Thoracic aorta (tissue), 2 donors: ENCODE measurements around the gene NIT1. TPM values are rescaled to one million over a fixed set of nuclear protein-coding genes. Genes with fewer than 3 reads are reported as not detected.

Experiments
- ATAC-seq: fragments of 150-250 bp; one replicate; pipeline ENCODE4 v1.8.0; 2017; ENCODE audit warnings: low read depth; ENCODE audit not compliant: insufficient number of reproducible peaks, low FRiP score
- DNase-seq: peaks from one replicate; pipeline ENCODE4 v3.0.0-alpha.2; 2020; ENCODE audit warnings: low spot score
- H3K27ac ChIP-seq, 2 donors: fragments of 200-600 bp; sonication (generic); 1 replicate in 1 of 2; 2 replicates in 1 of 2; pipeline ENCODE4 v1.5.1; 2016; ENCODE audit warnings: mild to moderate bottlenecking in 2 of 2, moderate library complexity in 2 of 2
- H3K27me3 ChIP-seq: fragments of 200-600 bp; sonication (generic); replicated peaks from 2 replicates; pipeline ENCODE4 v1.6.0; 2016; ENCODE audit warnings: mild to moderate bottlenecking; ENCODE audit not compliant: insufficient read depth
- H3K36me3 ChIP-seq: fragments of 200-600 bp; sonication (generic); one replicate; pipeline ENCODE4 v1.5.1; 2016
- H3K4me1 ChIP-seq, 2 donors: fragments of 200-600 bp; sonication (generic); 1 replicate in 1 of 2; 2 replicates in 1 of 2; pipeline versions ENCODE4 v1.5.1 to v1.6.0; 2016; ENCODE audit warnings: low read depth in 2 of 2, mild to moderate bottlenecking in 1 of 2; ENCODE audit not compliant: control insufficient read depth in 1 of 2
- H3K4me3 ChIP-seq: fragments of 200-600 bp; sonication (generic); 2 replicates; pipeline ENCODE4 v1.5.1; 2016; ENCODE audit warnings: mild to moderate bottlenecking
- H3K9me3 ChIP-seq: fragments of 200-600 bp; sonication (generic); 2 replicates; pipeline ENCODE4 v1.5.1; 2016
- total RNA-seq, 2 donors: library from RNA; depleted of rRNA; stranded (reverse); fragments of >200 nt; gene quantifications; one replicate each; pipeline versions ENCODE4 v1.1.0 to v1.2.3, GENCODE V29; 2016
- TF ChIP-seq, protein P1 (sequence below): fragments of 200-600 bp; sonication (generic); IDR thresholded peaks from one replicate; pipeline ENCODE4 v1.5.1; 2019; ENCODE audit warnings: antibody characterized with exemption

NIT1 gene
- total RNA-seq, 2 donors from 2014 or later = 25.3 to 42.1 TPM

DNA sequence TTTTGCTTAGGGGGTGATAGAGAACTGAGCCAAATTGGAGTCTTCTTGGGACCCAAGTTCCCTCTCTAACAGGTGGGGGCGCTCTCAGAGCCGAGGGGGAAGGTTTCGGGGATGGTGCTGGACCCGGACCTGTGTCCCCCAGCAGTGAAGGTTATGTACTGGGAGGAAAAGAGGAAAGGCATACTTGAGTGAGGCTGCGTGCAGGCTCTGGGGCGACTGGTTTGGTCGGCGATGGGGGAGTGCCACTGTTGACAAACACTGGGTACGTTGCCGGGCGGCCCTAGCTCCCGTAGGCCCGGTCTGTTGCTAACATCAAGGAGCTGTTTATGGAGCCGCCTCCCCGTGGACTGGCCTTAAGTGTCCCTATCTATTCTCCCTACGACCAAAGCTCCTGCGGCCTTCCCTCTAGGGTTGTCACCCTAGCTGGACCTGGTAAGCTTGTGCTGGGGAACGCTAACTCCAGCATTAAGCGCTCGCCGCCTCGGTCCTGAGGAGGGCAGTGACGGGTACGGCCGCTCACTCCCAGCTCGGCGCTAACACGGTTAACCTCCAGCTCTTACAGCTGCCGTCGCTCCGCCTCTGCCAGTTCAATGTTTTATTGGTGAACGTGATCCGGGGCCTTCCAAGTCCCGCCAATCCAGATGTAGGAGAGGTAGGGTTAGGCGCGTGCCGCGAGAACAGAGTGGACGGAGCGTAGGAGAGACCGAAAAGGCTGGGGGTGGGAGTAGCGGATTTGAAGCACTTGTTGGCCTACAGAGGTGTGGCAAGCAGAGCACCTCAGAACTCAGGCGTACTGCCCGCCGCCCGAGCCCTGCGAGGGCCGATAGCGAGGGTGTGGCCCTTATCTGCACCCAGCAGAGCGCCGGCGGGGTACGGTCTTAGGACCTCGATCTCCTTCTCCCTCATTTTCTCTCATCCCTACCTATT lies 48.1 kb downstream of the NIT1 start, which contains the start of gene PPOX:
Gene PPOX (plus strand): TSS at position 685 of the 927 bp plus-strand sequence. CDS start 422 bp downstream, outside the sequence.
- ATAC-seq (peak; percentile 87), DNase-seq (peak; percentile 97)
- Histone ChIP-seq H3K4me3 (peak within 1 kb of the TSS; percentile 75), H3K9me3 (no peaks in the 10 kb centered on the region), H3K4me1 (peaks cover 19 to 33% of the 10 kb centered on the region in 2 donors), H3K36me3 (peaks cover 11% of the 10 kb centered on the region), H3K27me3 (no peaks in the 10 kb centered on the region), H3K27ac (peak within 1 kb of the TSS; percentile 89)
- TF ChIP-seq, protein P1, sequence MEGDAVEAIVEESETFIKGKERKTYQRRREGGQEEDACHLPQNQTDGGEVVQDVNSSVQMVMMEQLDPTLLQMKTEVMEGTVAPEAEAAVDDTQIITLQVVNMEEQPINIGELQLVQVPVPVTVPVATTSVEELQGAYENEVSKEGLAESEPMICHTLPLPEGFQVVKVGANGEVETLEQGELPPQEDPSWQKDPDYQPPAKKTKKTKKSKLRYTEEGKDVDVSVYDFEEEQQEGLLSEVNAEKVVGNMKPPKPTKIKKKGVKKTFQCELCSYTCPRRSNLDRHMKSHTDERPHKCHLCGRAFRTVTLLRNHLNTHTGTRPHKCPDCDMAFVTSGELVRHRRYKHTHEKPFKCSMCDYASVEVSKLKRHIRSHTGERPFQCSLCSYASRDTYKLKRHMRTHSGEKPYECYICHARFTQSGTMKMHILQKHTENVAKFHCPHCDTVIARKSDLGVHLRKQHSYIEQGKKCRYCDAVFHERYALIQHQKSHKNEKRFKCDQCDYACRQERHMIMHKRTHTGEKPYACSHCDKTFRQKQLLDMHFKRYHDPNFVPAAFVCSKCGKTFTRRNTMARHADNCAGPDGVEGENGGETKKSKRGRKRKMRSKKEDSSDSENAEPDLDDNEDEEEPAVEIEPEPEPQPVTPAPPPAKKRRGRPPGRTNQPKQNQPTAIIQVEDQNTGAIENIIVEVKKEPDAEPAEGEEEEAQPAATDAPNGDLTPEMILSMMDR = no peak

DNA sequence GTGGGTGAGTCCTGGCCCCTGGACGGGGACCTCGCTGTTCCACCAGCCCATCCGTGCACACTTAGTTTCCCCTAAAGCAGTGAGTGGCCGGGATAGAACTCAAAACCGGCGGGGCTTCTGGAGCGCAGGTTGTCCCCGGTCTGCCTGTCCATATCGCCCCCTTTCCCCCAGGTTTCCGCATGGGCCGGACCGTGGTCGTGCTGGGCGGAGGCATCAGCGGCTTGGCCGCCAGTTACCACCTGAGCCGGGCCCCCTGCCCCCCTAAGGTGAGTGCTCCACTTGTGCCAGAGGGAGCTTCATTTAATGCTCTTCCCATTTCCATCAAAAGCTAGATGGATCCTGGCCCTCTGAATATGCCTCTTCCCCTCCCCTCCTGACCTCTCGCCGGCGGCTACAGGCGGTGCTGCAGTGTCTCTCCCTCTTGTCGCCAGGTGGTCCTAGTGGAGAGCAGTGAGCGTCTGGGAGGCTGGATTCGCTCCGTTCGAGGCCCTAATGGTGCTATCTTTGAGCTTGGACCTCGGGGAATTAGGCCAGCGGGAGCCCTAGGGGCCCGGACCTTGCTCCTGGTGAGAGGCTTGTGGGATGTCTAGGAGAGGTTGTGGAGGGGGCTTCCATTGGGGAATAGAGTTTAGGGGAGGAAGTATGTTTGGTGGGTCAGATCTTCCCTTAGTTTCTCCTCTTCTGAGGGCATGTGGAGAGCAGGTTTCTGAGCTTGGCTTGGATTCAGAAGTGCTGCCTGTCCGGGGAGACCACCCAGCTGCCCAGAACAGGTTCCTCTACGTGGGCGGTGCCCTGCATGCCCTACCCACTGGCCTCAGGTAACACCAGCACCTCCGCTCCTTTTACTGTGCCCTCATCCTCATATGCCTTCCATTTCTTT lies 49.0 kb downstream of the NIT1 start:
- peak overlapping the region; percentile 75 for H3K4me3 ChIP-seq
- no peaks in the 10 kb centered on the region for H3K27me3 ChIP-seq
- ATAC-seq (no peak), DNase-seq (no peak)
- peak overlapping the region; percentile 89 for H3K27ac ChIP-seq
- peaks cover 20% of the 10 kb centered on the region for H3K36me3 ChIP-seq
- TF ChIP-seq, protein P1 = no peak
- H3K9me3 ChIP-seq = no peaks in the 10 kb centered on the region
- H3K4me1 ChIP-seq = peaks cover 13 to 24% of the 10 kb centered on the region in 2 donors

DNA sequence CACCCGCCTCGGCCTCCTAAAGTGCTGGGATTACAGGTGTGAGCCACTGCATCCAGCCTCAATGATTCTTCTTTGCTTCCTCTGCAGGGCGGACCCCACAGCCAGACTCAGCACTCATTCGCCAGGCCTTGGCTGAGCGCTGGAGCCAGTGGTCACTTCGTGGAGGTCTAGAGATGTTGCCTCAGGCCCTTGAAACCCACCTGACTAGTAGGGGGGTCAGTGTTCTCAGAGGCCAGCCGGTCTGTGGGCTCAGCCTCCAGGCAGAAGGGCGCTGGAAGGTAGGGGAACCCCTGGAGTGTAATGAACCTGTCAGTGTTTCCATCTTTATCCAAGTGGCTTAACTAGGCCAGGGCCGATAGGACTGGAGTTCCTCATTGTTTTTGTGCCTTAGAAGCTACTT lies 51.0 kb downstream of the NIT1 start:
- Histone ChIP-seq H3K27me3 (no peaks in the 10 kb centered on the region), H3K9me3 (no peaks in the 10 kb centered on the region), H3K4me3 (no peak overlapping the region), H3K27ac (no peak overlapping the region), H3K4me1 (peaks cover 16 to 35% of the 10 kb centered on the region in 2 donors), H3K36me3 (peaks cover 32% of the 10 kb centered on the region)
- TF ChIP-seq, protein P1 = no peak
- DNase-seq (no peak), ATAC-seq (no peak)

Other genes starting within 250 kb of the NIT1 start
- gene ITLN1, start 232.9 kb upstream of the NIT1 start, total RNA-seq = 10 to 100 TPM in 1 of 2 donors, under 1 TPM in 1; 0.56 to 51.7 TPM
- gene ITLN2, start 163.3 kb upstream of the NIT1 start, total RNA-seq = 1 to 10 TPM in 1 of 2 donors, not detected in 1; 3.0 TPM
- 10 to 100 TPM; 19.1 to 20.7 TPM for gene F11R, start 97.0 kb upstream of the NIT1 start, total RNA-seq
- 10 to 100 TPM; 19.9 to 34.2 TPM for gene TSTD1, start 79.1 kb upstream of the NIT1 start, total RNA-seq
- 10 to 100 TPM; 57.9 to 69.4 TPM for gene USF1, start 72.1 kb upstream of the NIT1 start, total RNA-seq
- gene ARHGAP30, start 48.2 kb upstream of the NIT1 start, total RNA-seq = 10 to 100 TPM; 16.4 to 16.9 TPM
- gene NECTIN4, start 28.5 kb upstream of the NIT1 start, total RNA-seq = under 1 TPM in 1 of 2 donors, not detected in 1; 0.14 TPM
- gene KLHDC9, start 19.7 kb upstream of the NIT1 start, total RNA-seq = 1 to 10 TPM; 7.9 to 8.6 TPM
- gene PFDN2, start 68 bp upstream of the NIT1 start, total RNA-seq = 10 to 100 TPM; 22.7 to 92.7 TPM
- 10 to 100 TPM; 30.7 to 34.3 TPM for gene DEDD, start 14.6 kb downstream of the NIT1 start, total RNA-seq
- gene UFC1, start 35.9 kb downstream of the NIT1 start, total RNA-seq = 10 to 100 TPM; 54.2 to 73.9 TPM
- 10 to 100 TPM; 23.2 to 28.8 TPM for gene USP21, start 41.4 kb downstream of the NIT1 start, total RNA-seq
- gene PPOX, start 48.3 kb downstream of the NIT1 start, total RNA-seq = 10 to 100 TPM; 18.2 to 33.6 TPM
- 100 to 1,000 TPM in 1 of 2 donors, 10 to 100 TPM in 1; 36.4 to 145 TPM for gene B4GALT3, start 59.4 kb downstream of the NIT1 start, total RNA-seq
- 100 to 1,000 TPM in 1 of 2 donors, 10 to 100 TPM in 1; 15.0 to 171 TPM for gene ADAMTS4, start 80.9 kb downstream of the NIT1 start, total RNA-seq
- gene NDUFS2, start 84.3 kb downstream of the NIT1 start, total RNA-seq = 10 to 100 TPM; 61.5 to 63.5 TPM
- gene FCER1G, start 97.2 kb downstream of the NIT1 start, total RNA-seq = 100 to 1,000 TPM in 1 of 2 donors, 10 to 100 TPM in 1; 82.9 to 101 TPM
- gene APOA2, start 105.5 kb downstream of the NIT1 start, total RNA-seq = not detected
- 10 to 100 TPM; 12.8 to 13.4 TPM for gene TOMM40L, start 108.0 kb downstream of the NIT1 start, total RNA-seq
- not detected for gene NR1I3, start 120.1 kb downstream of the NIT1 start, total RNA-seq
- 1 to 10 TPM in 1 of 2 donors, under 1 TPM in 1; 0.68 to 1.8 TPM for gene PCP4L1, start 140.6 kb downstream of the NIT1 start, total RNA-seq
- gene MPZ, start 191.9 kb downstream of the NIT1 start, total RNA-seq = 1 to 10 TPM; 2.7 to 2.8 TPM
- 10 to 100 TPM; 38.9 to 95.7 TPM for gene SDHC, start 196.3 kb downstream of the NIT1 start, total RNA-seq
- gene CFAP126, start 249.8 kb downstream of the NIT1 start, total RNA-seq = not detected